IMR-90 (cell line): ENCODE measurements around the gene KBTBD13. TPM values are rescaled to one million over a fixed set of nuclear protein-coding genes. Genes with fewer than 3 reads are reported as not detected.

Experiments used
- ATAC-seq: fragments of 200-7000 bp; cut with Tn5 transposase; 2 replicates; pipeline ENCODE4 v1.9.1; 2020; ENCODE audit warnings: low read depth, mild to moderate bottlenecking, moderate library complexity
- BruUV-seq: library from RNA; stranded (reverse); fragments of 400-500 nt; replicated peaks from 2 replicates; lab custom pipeline; 2021; lab: Mats Ljungman, UMichigan
- CTCF ChIA-PET: fragments of 300-600 bp; formaldehyde crosslinking; extraction: SDS; loops from one replicate; lab custom pipeline; 2021; ENCODE audit warnings: antibody characterized with exemption; lab: Yijun Ruan, JAX
- POLR2A ChIA-PET: fragments of 300-600 bp; sonication (Branson Sonifier 250); formaldehyde crosslinking; loops from one replicate; lab custom pipeline; 2022; ENCODE audit warnings: antibody characterized with exemption; ENCODE audit not compliant: unreplicated experiment; lab: Charles Lee
- DNase-seq: peaks from one replicate; pipeline ENCODE4 v3.0.0; 2013
- H2AFZ ChIP-seq: replicated peaks from 2 replicates; pipeline ENCODE3; 2013; ENCODE audit warnings: low read length, mild to moderate bottlenecking; ENCODE audit not compliant: poor library complexity
- H2AK5ac ChIP-seq: 2 replicates; pipeline ENCODE4 v1.6.1; 2013; ENCODE audit warnings: low read depth, low read length, inconsistent platforms
- H2AK9ac ChIP-seq: replicated peaks from 2 replicates; pipeline ENCODE3; 2013; ENCODE audit warnings: mild to moderate bottlenecking, low read depth, low read length, moderate library complexity; ENCODE audit not compliant: poor library complexity
- H2BK120ac ChIP-seq: 2 replicates; pipeline ENCODE4 v1.6.1; 2013; ENCODE audit warnings: low read depth, low read length, inconsistent platforms
- H2BK15ac ChIP-seq: 3 replicates; pipeline ENCODE4 v1.6.1; 2013; ENCODE audit warnings: low read depth, low read length, inconsistent platforms
- H2BK20ac ChIP-seq: 2 replicates; pipeline ENCODE4 v1.6.1; 2013; ENCODE audit warnings: low read depth, mild to moderate bottlenecking, inconsistent platforms, low read length, moderate library complexity
- H2BK5ac ChIP-seq: 2 replicates; pipeline ENCODE4 v1.6.1; 2013; ENCODE audit warnings: mild to moderate bottlenecking, low read depth, low read length, inconsistent platforms; ENCODE audit not compliant: poor library complexity, severe bottlenecking
- H3K14ac ChIP-seq: replicated peaks from 2 replicates; pipeline ENCODE4 v1.6.1; 2013; ENCODE audit warnings: low read depth, low read length, inconsistent platforms
- H3K18ac ChIP-seq: 2 replicates; pipeline ENCODE4 v1.6.1; 2013; ENCODE audit warnings: low read depth, low read length, control low read depth
- H3K23ac ChIP-seq: 2 replicates; pipeline ENCODE4 v1.6.1; 2013; ENCODE audit warnings: low read depth, low read length, inconsistent platforms
- H3K27ac ChIP-seq: 2 replicates; pipeline ENCODE4 v1.5.1; 2013; ENCODE audit warnings: mild to moderate bottlenecking, control low read depth, low read length; ENCODE audit not compliant: insufficient read depth
- H3K27me3 ChIP-seq: 2 replicates; pipeline ENCODE4 v1.6.1; 2013; ENCODE audit warnings: low read length; ENCODE audit not compliant: control insufficient read depth, insufficient read depth
- H3K36me3 ChIP-seq: 2 replicates; pipeline ENCODE4 v1.6.1; 2013; ENCODE audit warnings: low read length, mixed read lengths; ENCODE audit not compliant: control insufficient read depth, insufficient read depth
- H3K4ac ChIP-seq: 2 replicates; pipeline ENCODE4 v1.6.1; 2013; ENCODE audit warnings: low read depth, low read length, inconsistent platforms
- H3K4me1 ChIP-seq: 2 replicates; pipeline ENCODE4 v1.6.1; 2013; ENCODE audit warnings: low read length, mixed read lengths; ENCODE audit not compliant: control insufficient read depth, insufficient read depth
- H3K4me2 ChIP-seq: 2 replicates; pipeline ENCODE4 v1.6.1; 2013; ENCODE audit warnings: low read depth, mild to moderate bottlenecking, control low read depth, low read length, moderate library complexity
- H3K4me3 ChIP-seq: 2 replicates; pipeline ENCODE4 v1.5.1; 2013; ENCODE audit warnings: low read depth, mild to moderate bottlenecking, control low read depth, low read length, moderate library complexity; ENCODE audit not compliant: insufficient read depth
- H3K56ac ChIP-seq: 2 replicates; pipeline ENCODE4 v1.6.1; 2013; ENCODE audit warnings: low read length, inconsistent platforms; ENCODE audit not compliant: insufficient read depth; ENCODE audit errors: extremely low read depth
- H3K79me1 ChIP-seq, 2 experiments: 2 replicates each; pipeline ENCODE4 v1.6.1; 2013; ENCODE audit warnings: low read length in 2 of 2, inconsistent platforms in 1 of 2, low read depth in 1 of 2
- H3K9ac ChIP-seq: 2 replicates; pipeline ENCODE4 v1.6.1; 2013; ENCODE audit warnings: low read depth, low read length, control low read depth
- H3K9me1 ChIP-seq: 2 replicates; pipeline ENCODE4 v1.6.1; 2013; ENCODE audit warnings: low read length, inconsistent platforms; ENCODE audit not compliant: insufficient read depth
- H3K9me3 ChIP-seq: 2 replicates; pipeline ENCODE4 v1.6.1; 2013; ENCODE audit warnings: low read length; ENCODE audit not compliant: control insufficient read depth, insufficient read depth
- H4K20me1 ChIP-seq: 2 replicates; pipeline ENCODE4 v1.6.1; 2013; ENCODE audit warnings: low read length, inconsistent platforms; ENCODE audit not compliant: insufficient read depth
- H4K5ac ChIP-seq: 2 replicates; pipeline ENCODE4 v1.6.1; 2013; ENCODE audit warnings: mild to moderate bottlenecking, low read depth, low read length, control low read depth
- H4K8ac ChIP-seq, 2 experiments: 2 replicates each; pipeline ENCODE4 v1.6.1; 2013; ENCODE audit warnings: low read depth in 2 of 2, low read length in 2 of 2, control low read depth in 1 of 2, inconsistent platforms in 1 of 2
- H4K91ac ChIP-seq: 2 replicates; pipeline ENCODE4 v1.6.1; 2013; ENCODE audit warnings: low read depth, low read length, inconsistent platforms; ENCODE audit not compliant: insufficient read depth
- BHLHE40 ChIP-seq: fragments of 150-350 bp; IDR thresholded peaks from 2 replicates; pipeline ENCODE4 v1.6.1; 2016; ENCODE audit warnings: mild to moderate bottlenecking, low read depth, low read length
- CTCF ChIP-seq: conservative IDR thresholded peaks from 2 replicates; pipeline ENCODE4 v1.5.1; 2012; ENCODE audit warnings: mild to moderate bottlenecking, low read depth, low read length, improper control_type of control experiment
- MXI1 ChIP-seq: IDR thresholded peaks from 2 replicates; pipeline ENCODE4 v1.6.1; 2012; ENCODE audit warnings: low read depth, mild to moderate bottlenecking, low read length, moderate library complexity, borderline replicate concordance
- RAD21 ChIP-seq: IDR thresholded peaks from 2 replicates; pipeline ENCODE4 v1.6.1; 2012; ENCODE audit warnings: low read length, improper control_type of control experiment
- RCOR1 ChIP-seq: IDR thresholded peaks from 2 replicates; pipeline ENCODE4 v1.6.1; 2012; ENCODE audit warnings: mild to moderate bottlenecking, low read length, improper control_type of control experiment; ENCODE audit not compliant: insufficient replicate concordance
- SMC3 ChIP-seq: fragments of 150-350 bp; IDR thresholded peaks from 2 replicates; pipeline ENCODE4 v1.6.1; 2016; ENCODE audit warnings: low read depth, mild to moderate bottlenecking, antibody characterized with exemption, low read length, moderate library complexity
- USF2 ChIP-seq: fragments of 150-350 bp; IDR thresholded peaks from 2 replicates; pipeline ENCODE4 v1.6.1; 2017; ENCODE audit warnings: mild to moderate bottlenecking, antibody characterized with exemption, low read length, low read depth
- WGBS, 2 experiments: methylation state at CpG; one replicate each; pipeline versions ENCODE4 v1.1.5 to v1.1.7; 2013; ENCODE audit warnings: missing lambda C conversion rate in 2 of 2; ENCODE audit not compliant: insufficient read length in 1 of 2; ENCODE audit errors: extremely low coverage in 2 of 2; 5-methylcytosine and 5-hydroxymethylcytosine counted together
- dilution Hi-C: fragments of 300-500 bp; cut with HindIII; formaldehyde crosslinking; loops from one replicate; pipeline ENCODE4 v1.14.3; 2018; ENCODE audit warnings: low sequenced_read_pairs; ENCODE audit not compliant: unreplicated experiment
- in situ Hi-C: fragments of 300-500 bp; cut with MboI; formaldehyde crosslinking; loops from 3 replicates; pipeline ENCODE4 v1.14.3; 2019; ENCODE audit warnings: low sequenced_read_pairs, inconsistent platforms, mixed read lengths
- intact Hi-C: fragments of 100-400 bp; cut with micrococcal nuclease; formaldehyde crosslinking; loops from 2 replicates; pipeline ENCODE4 v1.10.0; 2022
- polyA plus RNA-seq, 3 experiments: library from polyadenylated mRNA; depleted of rRNA; stranded (reverse); fragments of >200 nt; gene quantifications; 2 replicates each; pipeline ENCODE4 v1.2.3, GENCODE V29; 2012; ENCODE audit warnings: low replicate concordance in 1 of 3
- total RNA-seq: library from RNA; depleted of rRNA; stranded (reverse); fragments of >200 nt; gene quantifications from 2 replicates; pipeline ENCODE4 v1.2.3, GENCODE V29; 2012

The KBTBD13 gene
- total and polyA plus RNA-seq, 2 of the 4 experiments (the other 2 are of a cell fraction) = not detected

- H3K9me1 ChIP-seq = peaks cover 2% of the 10 kb centered on the region; the same call in 1 of the 2 replicates
- ChIA-PET POLR2A (interaction anchor here (0.6 kb wide), 1 partner anchor 271 kb away, joined by 3 read pairs; the partner anchor contains the start of gene RNU5B-1), CTCF (interaction anchor here (0.6 to 2.0 kb wide), 14 partner anchors 9 to 68 kb away, joined by 3 to 21 read pairs (median 4); partner anchors contain the start of gene SLC51B)
- H3K23ac ChIP-seq = no peak overlapping the region
- no peak overlapping the region for H2BK5ac ChIP-seq
- H3K36me3 ChIP-seq = no peaks in the 10 kb centered on the region
- H3K4me2 ChIP-seq = no peak overlapping the region
- intact Hi-C loops = loop anchor here (1.0 to 10.0 kb wide), 6 partner anchors 50 to 301 kb away; partner anchors contain the start of gene RNU5A-1
- H2AFZ ChIP-seq = no peak overlapping the region
- no peak overlapping the region for H2AK5ac ChIP-seq
- H4K8ac ChIP-seq = no peak overlapping the region
- no peak overlapping the region for H2BK15ac ChIP-seq
- no peaks in the 10 kb centered on the region for H3K27me3 ChIP-seq
- TF ChIP-seq CTCF (peak; percentile 89), RAD21 (peak; percentile 89), SMC3 (peak; percentile 76), MXI1 (no peak), BHLHE40 (peak; percentile 60; the same call in 1 of the 2 replicates), USF2 (peak; percentile 84), RCOR1 (no peak)
- no peaks in the 10 kb centered on the region for H3K9me3 ChIP-seq
- H3K79me1 ChIP-seq = peaks cover 1 to 7% of the 10 kb centered on the region in 2 experiments; a peak in 3 of 4 replicates
- no peak overlapping the region for H2BK120ac ChIP-seq
- in situ Hi-C loops = loop anchor here (10.0 kb wide), 2 partner anchors 51 to 241 kb away; no protein-coding TSS in a partner anchor
- no peak overlapping the region for H3K27ac ChIP-seq
- H3K56ac ChIP-seq = no peak overlapping the region
- H4K5ac ChIP-seq = no peak overlapping the region
- dilution Hi-C loops = no loop called here
- peaks cover under 1% of the 10 kb centered on the region; the same call in 1 of the 2 replicates for H3K4me1 ChIP-seq
- ATAC-seq = peak; percentile 50
- no peak overlapping the region for H2AK9ac ChIP-seq
- WGBS, 2 experiments = no CpG with 5 or more reads among the region's 4 CpGs
- no TSS peak for BruUV-seq
- 0 out of 2 replicates have a peak, but pooled peaks cover 1% of the 10 kb centered on the region for H4K20me1 ChIP-seq
- H3K14ac ChIP-seq = no peak overlapping the region
- no peak overlapping the region for H4K91ac ChIP-seq
- no peak overlapping the region for H3K4ac ChIP-seq
- H3K9ac ChIP-seq = no peak overlapping the region
- H2BK20ac ChIP-seq = no peak overlapping the region
- DNase-seq = peak; percentile 66
- no peak overlapping the region for H3K18ac ChIP-seq
- H3K4me3 ChIP-seq = no peak overlapping the region
Observed at GRCh38 chr15:65033659-65034269, 42.8 kb upstream of the KBTBD13 start.
